Glutamatergic neuron (in vitro differentiated cells): ENCODE measurements around the gene FLCN. TPM values are rescaled to one million over a fixed set of nuclear protein-coding genes. Genes with fewer than 3 reads are reported as not detected.
A peak's percentile ranks its signal among the peaks of the same experiment; 100 is the strongest.

Source experiments
- DNase-seq: peaks from one replicate; pipeline ENCODE4 v3.0.0; 2022
- H3K27ac Mint-ChIP-seq: one replicate; pipeline ENCODE4 v1.8.0; 2020; ENCODE audit warnings: mild to moderate bottlenecking, mixed read lengths, inconsistent platforms; ENCODE audit not compliant: unreplicated experiment
- H3K27me3 Mint-ChIP-seq: one replicate; pipeline ENCODE4 v1.8.0; 2020; ENCODE audit warnings: mild to moderate bottlenecking, moderate library complexity, mixed read lengths, inconsistent platforms; ENCODE audit not compliant: unreplicated experiment
- H3K36me3 Mint-ChIP-seq: one replicate; pipeline ENCODE4 v1.8.0; 2020; ENCODE audit warnings: mild to moderate bottlenecking, mixed read lengths, inconsistent platforms; ENCODE audit not compliant: unreplicated experiment
- H3K4me1 Mint-ChIP-seq: one replicate; pipeline ENCODE4 v1.8.0; 2020; ENCODE audit warnings: mild to moderate bottlenecking, low read depth, mixed read lengths, inconsistent platforms; ENCODE audit not compliant: unreplicated experiment
- H3K4me3 Mint-ChIP-seq: one replicate; pipeline ENCODE4 v1.8.0; 2020; ENCODE audit warnings: mild to moderate bottlenecking, mixed read lengths, inconsistent platforms; ENCODE audit not compliant: unreplicated experiment
- H3K9me3 Mint-ChIP-seq: one replicate; pipeline ENCODE4 v1.8.0; 2020; ENCODE audit warnings: mild to moderate bottlenecking, moderate library complexity, mixed read lengths, inconsistent platforms; ENCODE audit not compliant: unreplicated experiment
- total RNA-seq: library from RNA; stranded (reverse); fragmentation: NEBNext Ultra II Directional; extraction: Animal tissue kit (Norgen Biotek cat#: 25700); gene quantifications from one replicate; pipeline ENCODE4 v1.2.1, GENCODE V29; 2021; ENCODE audit not compliant: unreplicated experiment
- TF ChIP-seq, protein P1 (sequence below): fragments of 200-600 bp; sonication (generic); IDR thresholded peaks from one replicate; pipeline ENCODE4 v1.5.0; 2021; ENCODE audit not compliant: partially characterized antibody, unreplicated experiment

FLCN gene
- total RNA-seq, 1 donor from 2014 or later = 131 TPM

GRCh38 chr17:17236295-17237025 is 508 bp downstream of the FLCN start:
- Mint-ChIP-seq H3K4me3 (peak overlapping the region; percentile 100), H3K4me1 (peaks cover 26% of the 10 kb centered on the region), H3K9me3 (peaks cover 3% of the 10 kb centered on the region), H3K36me3 (no peaks in the 10 kb centered on the region), H3K27ac (peak overlapping the region; percentile 100), H3K27me3 (peaks cover 14% of the 10 kb centered on the region)
- peak; percentile 47 for DNase-seq
- TF ChIP-seq, protein P1, sequence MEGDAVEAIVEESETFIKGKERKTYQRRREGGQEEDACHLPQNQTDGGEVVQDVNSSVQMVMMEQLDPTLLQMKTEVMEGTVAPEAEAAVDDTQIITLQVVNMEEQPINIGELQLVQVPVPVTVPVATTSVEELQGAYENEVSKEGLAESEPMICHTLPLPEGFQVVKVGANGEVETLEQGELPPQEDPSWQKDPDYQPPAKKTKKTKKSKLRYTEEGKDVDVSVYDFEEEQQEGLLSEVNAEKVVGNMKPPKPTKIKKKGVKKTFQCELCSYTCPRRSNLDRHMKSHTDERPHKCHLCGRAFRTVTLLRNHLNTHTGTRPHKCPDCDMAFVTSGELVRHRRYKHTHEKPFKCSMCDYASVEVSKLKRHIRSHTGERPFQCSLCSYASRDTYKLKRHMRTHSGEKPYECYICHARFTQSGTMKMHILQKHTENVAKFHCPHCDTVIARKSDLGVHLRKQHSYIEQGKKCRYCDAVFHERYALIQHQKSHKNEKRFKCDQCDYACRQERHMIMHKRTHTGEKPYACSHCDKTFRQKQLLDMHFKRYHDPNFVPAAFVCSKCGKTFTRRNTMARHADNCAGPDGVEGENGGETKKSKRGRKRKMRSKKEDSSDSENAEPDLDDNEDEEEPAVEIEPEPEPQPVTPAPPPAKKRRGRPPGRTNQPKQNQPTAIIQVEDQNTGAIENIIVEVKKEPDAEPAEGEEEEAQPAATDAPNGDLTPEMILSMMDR = no peak

DNA sequence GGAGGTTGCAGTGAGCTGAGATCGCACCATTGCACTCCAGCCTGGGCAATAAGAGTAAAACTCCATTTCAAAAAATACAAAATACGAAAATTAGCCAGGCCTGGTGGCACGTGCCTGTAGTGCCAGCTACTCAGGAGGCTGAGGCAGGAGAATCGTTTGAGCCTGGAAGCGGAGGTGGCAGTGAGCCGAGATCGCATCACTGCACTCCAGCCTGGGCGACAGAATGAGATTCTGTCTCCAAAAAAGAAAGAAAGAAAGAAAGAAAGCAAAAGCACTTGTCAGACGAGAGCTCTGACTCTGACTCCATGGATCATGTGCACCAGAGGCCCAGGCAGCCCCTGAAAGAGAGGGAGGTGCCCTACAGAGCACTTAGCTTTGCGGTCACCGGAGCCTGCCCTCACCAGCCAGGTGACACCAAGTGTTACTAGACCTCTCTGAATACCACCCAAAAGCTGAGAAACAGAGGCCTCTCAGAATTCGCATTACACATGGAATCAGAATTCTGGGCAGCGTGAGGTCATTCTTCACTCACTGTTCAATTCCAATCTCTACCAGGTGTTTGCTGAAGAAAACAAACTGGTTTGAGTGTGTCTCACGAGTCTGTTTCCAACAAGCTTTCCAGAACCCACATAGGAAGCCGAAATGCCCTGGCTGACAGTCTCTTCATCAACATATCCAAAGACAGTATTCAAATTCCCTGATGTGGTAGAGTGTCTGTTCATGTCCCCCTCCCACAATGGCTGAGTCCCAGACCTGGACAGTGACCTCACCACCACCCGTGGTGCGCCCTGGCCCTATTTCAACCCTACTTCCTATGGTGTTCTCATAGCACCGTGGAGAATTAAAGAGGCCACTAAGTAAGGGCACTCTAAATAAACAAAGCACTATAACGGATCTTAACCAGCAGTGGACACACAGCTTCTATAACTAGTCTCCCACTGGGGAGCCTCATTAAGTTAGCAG is 1.5 kb downstream of the FLCN start:
- Mint-ChIP-seq H3K36me3 (no peaks in the 10 kb centered on the region), H3K27me3 (peaks cover 14% of the 10 kb centered on the region), H3K9me3 (peaks cover 4% of the 10 kb centered on the region), H3K27ac (peak overlapping the region; percentile 100), H3K4me3 (peak overlapping the region; percentile 100), H3K4me1 (peaks cover 26% of the 10 kb centered on the region)
- TF ChIP-seq, protein P1 = no peak
- no peak for DNase-seq

- Mint-ChIP-seq H3K27me3 (peaks cover 15% of the 10 kb centered on the region), H3K4me1 (peaks cover 31% of the 10 kb centered on the region), H3K9me3 (peaks cover 4% of the 10 kb centered on the region), H3K36me3 (peaks cover 6% of the 10 kb centered on the region), H3K27ac (peak overlapping the region; percentile 83), H3K4me3 (peak overlapping the region; percentile 71)
- DNase-seq = no peak
- TF ChIP-seq, protein P1 = no peak
These were observed 4.7 kb downstream of the FLCN start for GRCh38 chr17:17232303-17232621.

GRCh38 chr17:17231621-17232302 is 5.2 kb downstream of the FLCN start:
- TF ChIP-seq, protein P1 = no peak
- Mint-ChIP-seq H3K4me1 (peaks cover 31% of the 10 kb centered on the region), H3K4me3 (peak overlapping the region; percentile 71), H3K27ac (peak overlapping the region; percentile 83), H3K36me3 (peaks cover 6% of the 10 kb centered on the region), H3K9me3 (peaks cover 3% of the 10 kb centered on the region), H3K27me3 (peaks cover 14% of the 10 kb centered on the region)
- DNase-seq = no peak
